SK-N-SH treated with all-trans-retinoic acid at 6 μM for 48 hours (cell line): ENCODE measurements around the gene TTLL4.

Experiments used
- ARNTL ChIP-seq: fragments of 450-650 bp; formaldehyde crosslinking; IDR thresholded peaks from 2 replicates; pipeline ENCODE4 v1.5.0; 2020; ENCODE audit warnings: low read depth, mild to moderate bottlenecking, moderate library complexity, borderline replicate concordance
- BACH2 ChIP-seq: fragments of 250-450 bp; sonication (Bioruptor Pico); IDR thresholded peaks from 2 replicates; pipeline ENCODE4 v1.9.0; 2021; ENCODE audit warnings: mild to moderate bottlenecking, borderline replicate concordance
- ISL1 ChIP-seq: fragments of 250-450 bp; sonication (Bioruptor Pico); IDR thresholded peaks from 2 replicates; pipeline ENCODE4 v2.1.2; 2022; ENCODE audit warnings: mild to moderate bottlenecking, moderate library complexity
- RARB ChIP-seq: fragments of 250-450 bp; sonication (Bioruptor Pico); IDR thresholded peaks from 2 replicates; pipeline ENCODE4 v1.8.0; 2021; ENCODE audit warnings: mild to moderate bottlenecking, moderate library complexity
- TCF4 ChIP-seq: fragments of 250-450 bp; sonication (Bioruptor Pico); IDR thresholded peaks from 2 replicates; pipeline ENCODE4 v1.8.0; 2021; ENCODE audit warnings: mild to moderate bottlenecking, moderate library complexity, borderline replicate concordance
- ZFP3 ChIP-seq: fragments of 250-450 bp; sonication (Bioruptor Pico); IDR thresholded peaks from 2 replicates; pipeline ENCODE4 v1.5.0; 2020; ENCODE audit warnings: mild to moderate bottlenecking, moderate library complexity
- ZNF565 ChIP-seq: fragments of 450-650 bp; formaldehyde crosslinking; conservative IDR thresholded peaks from 2 replicates; pipeline ENCODE4 v1.5.0; 2020; ENCODE audit warnings: low read depth, mild to moderate bottlenecking, moderate library complexity
- ZNF70 ChIP-seq: fragments of 450-650 bp; formaldehyde crosslinking; IDR thresholded peaks from 2 replicates; pipeline ENCODE4 v1.5.0; 2020; ENCODE audit warnings: mild to moderate bottlenecking, moderate library complexity
- ZNF8 ChIP-seq: fragments of 450-650 bp; formaldehyde crosslinking; IDR thresholded peaks from 2 replicates; pipeline ENCODE4 v1.5.0; 2020; ENCODE audit warnings: mild to moderate bottlenecking, moderate library complexity
- TF ChIP-seq, protein P1 (sequence below): fragments of 250-450 bp; sonication (Bioruptor Pico); IDR thresholded peaks from 2 replicates; pipeline ENCODE4 v1.8.0; 2020; ENCODE audit warnings: mild to moderate bottlenecking, moderate library complexity, borderline replicate concordance

DNA sequence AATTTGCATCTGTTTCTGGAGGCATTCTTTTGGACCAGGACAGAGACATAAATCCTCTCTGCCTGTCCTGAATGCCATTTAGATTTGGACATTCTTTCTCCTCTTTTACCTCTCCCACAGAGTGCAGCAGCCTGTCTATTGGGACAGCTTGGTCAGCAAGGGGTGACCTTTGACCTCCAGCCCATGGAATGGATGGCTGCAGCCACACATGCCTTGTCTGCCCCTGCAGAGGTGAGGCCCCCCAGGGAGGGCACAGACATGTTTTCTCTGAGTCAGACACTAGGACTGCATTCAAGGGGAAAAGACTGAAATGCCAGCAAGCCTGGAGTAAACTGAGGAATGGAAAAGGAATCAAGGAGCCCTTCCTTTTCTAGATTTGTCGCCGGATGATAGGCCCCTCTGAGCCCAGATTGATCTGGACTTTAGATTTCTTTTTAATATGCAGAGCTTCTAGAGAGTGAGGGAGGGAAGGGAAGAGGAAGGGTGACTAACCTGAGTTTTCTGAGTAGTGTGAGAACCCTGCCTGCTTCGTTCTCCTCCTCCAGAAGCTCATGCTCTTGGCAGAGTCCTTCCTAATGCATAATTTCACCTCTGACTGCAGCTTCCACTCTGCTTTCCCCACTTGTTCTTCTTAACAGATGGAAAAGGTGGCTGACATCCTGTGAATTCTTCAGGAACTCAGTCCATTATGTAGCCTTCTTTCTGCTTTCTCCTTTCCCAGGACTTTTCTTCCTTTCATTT is 16.1 kb upstream of the TTLL4 start:
- TF ChIP-seq ISL1 (no peak), BACH2 (CRISPR knock-in tag) (no peak), ARNTL (CRISPR knock-in tag) (no peak), ZNF565 (CRISPR knock-in tag) (no peak), ZNF8 (CRISPR knock-in tag) (no peak), ZFP3 (CRISPR knock-in tag) (no peak), TCF4 (CRISPR knock-in tag) (no peak), ZNF70 (CRISPR knock-in tag) (no peak), RARB (no peak)
- TF ChIP-seq, protein P1, sequence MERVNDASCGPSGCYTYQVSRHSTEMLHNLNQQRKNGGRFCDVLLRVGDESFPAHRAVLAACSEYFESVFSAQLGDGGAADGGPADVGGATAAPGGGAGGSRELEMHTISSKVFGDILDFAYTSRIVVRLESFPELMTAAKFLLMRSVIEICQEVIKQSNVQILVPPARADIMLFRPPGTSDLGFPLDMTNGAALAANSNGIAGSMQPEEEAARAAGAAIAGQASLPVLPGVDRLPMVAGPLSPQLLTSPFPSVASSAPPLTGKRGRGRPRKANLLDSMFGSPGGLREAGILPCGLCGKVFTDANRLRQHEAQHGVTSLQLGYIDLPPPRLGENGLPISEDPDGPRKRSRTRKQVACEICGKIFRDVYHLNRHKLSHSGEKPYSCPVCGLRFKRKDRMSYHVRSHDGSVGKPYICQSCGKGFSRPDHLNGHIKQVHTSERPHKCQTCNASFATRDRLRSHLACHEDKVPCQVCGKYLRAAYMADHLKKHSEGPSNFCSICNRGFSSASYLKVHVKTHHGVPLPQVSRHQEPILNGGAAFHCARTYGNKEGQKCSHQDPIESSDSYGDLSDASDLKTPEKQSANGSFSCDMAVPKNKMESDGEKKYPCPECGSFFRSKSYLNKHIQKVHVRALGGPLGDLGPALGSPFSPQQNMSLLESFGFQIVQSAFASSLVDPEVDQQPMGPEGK (CRISPR knock-in tag) = no peak
